Activated CD4-positive, alpha-beta T cell treated with anti-CD3 and anti-CD28 coated beads for 4 hours (primary cell): ENCODE data around the gene RIC8B.
A peak's percentile ranks its signal among the peaks of the same experiment; 100 is the strongest.

Experiments
- DNase-seq, 2 donors: peaks; one replicate each; pipeline ENCODE4 v3.0.0-alpha.2; 2020

RIC8B gene

DNA sequence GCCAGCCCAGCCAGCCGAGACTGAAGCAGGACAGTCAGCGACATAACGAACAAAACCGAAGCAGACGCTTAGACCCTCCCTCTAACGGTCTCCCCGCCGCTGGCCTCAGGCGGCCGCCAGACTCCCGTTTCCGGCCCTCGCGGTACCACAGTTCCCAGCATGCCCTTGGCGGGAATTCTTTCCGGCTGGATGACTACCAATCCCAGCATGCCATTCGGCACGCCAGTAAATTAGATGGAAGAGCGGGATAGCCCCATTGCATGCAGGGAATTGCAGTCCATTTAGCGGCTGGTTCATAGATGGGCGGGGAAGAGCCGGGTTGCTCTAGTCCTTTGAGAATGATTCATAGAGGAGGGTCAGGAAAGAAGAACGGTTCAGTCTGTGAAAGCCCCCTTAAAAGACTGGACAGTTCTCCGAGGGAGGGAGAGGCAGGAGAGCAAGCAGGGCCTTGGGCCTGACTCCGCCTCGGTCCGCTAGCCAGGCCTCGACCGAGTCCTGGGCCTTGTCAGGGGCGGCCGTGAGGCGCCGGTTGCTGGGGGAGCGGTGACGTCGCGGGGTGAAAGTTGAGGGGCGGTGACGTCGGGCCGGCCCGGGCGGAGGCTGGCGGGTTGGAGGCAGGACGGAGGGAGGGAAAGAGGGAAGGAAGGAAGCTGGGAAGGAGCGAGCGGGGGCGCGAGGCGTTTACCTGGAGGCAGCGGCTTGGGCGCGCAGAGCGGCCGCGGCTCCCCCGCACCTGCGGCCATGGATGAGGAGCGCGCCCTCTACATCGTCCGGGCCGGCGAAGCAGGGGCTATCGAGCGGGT, at the start of gene RIC8B:
Gene RIC8B (plus strand): TSS at position 678 of the 803 bp plus-strand sequence. CDS start 64 bp downstream, at position 742.
- DNase-seq = peak; percentile 80 to 83

GRCh38 chr12:106724934-106725333, 49.5 kb upstream of the RIC8B start:
- DNase-seq = no peak

GRCh38 chr12:106726603-106727202, 47.8 kb upstream of the RIC8B start:
- DNase-seq = peak in 1 of 2 donors; percentile 10

DNA sequence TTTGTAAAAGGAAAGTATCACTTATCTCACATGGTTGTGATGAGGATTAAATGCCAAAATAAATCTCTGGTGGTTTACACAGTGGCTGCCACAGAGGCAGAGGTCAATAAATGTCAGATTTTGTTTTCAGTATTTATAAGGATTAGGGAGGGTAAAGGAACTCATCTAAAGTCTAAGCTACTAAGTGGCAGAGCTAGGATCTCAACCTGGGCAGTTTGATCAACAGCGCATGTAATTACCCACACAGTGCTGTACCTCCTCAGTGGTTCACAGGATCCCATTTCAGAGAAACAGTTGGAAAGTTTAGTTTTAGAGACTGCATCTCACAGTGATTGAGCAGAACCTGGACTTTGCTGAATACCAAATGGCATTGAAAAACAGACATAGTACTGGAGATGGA, 44.9 kb upstream of the RIC8B start:
- DNase-seq = no peak

DNA sequence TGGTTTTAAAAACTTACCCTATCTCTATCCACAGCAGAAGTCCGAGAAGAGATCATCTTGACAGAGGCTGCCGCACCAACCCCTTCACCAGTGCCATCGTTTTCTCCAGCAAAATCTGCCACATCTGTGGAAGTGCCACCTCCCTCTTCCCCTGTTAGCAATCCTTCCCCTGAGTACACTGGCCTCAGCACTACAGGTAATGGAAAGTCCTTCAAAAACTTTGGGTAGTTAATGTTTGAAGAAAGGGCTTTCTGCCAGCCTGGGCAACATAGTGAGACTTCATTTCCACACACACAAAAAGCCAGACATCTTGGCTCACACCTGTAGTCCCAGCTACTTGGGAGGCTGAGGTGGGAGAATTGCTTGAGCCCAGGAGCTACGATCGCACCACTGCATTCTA, 41.6 kb upstream of the RIC8B start:
- no peak for DNase-seq

- no peak for DNase-seq
Observed at GRCh38 chr12:106733660-106734059, 40.8 kb upstream of the RIC8B start.

GRCh38 chr12:106736051-106736957, 38.2 kb upstream of the RIC8B start:
- DNase-seq = no peak

- no peak for DNase-seq
Observed at GRCh38 chr12:106739318-106739717, 35.2 kb upstream of the RIC8B start.

DNA sequence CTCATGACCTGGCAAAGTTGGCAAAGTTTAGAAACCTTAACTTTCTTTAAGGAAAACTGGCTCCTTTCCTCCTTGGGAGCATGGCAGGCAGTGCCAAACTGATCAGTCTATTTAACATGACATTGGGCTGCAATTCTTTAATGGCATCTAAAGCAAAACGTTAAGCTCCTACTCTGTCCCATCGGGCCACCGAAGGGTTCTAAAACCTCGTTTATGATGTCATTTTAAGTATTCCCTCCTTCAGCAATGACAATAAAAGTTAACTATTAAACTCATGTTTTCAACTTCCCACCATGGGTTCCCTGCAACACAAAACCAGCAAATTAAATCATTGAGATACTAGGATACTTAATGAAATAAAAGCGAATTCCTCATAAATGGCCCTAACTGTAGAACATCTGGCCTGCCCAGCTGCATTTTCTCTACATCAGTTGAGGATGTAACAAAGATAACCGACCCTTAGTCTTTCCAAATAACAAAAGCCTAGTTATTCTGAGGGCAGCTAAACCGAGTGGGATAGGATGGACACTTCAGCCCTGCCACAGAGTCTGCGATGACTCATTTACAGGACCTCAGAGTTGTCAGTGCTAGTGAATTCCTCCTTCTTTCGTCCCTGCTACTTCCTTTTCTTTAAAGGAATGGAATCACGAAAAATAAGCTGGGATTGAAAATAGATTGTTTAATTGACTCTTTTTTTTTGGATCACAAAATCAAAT, 34.5 kb upstream of the RIC8B start:
- no peak for DNase-seq

DNA sequence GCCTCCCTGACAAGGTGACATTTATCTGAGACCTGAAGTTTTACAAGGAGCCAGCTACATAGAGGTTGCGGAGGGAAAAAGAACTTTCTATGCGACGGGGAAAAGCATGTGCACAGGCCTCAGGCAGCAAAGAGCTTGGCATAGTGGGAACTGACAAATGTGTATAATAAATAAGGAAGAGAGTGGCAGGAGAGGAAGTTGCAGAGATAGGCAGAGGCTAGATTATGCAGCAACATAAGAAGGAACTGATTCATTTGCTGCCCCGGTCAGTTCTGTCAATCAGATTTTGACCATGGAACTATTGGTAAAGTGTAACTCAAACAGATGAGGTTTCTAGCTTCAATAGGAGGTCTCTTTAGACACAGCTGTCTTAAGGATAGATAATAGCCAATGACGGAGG, 33.7 kb upstream of the RIC8B start:
- DNase-seq = no peak

DNA sequence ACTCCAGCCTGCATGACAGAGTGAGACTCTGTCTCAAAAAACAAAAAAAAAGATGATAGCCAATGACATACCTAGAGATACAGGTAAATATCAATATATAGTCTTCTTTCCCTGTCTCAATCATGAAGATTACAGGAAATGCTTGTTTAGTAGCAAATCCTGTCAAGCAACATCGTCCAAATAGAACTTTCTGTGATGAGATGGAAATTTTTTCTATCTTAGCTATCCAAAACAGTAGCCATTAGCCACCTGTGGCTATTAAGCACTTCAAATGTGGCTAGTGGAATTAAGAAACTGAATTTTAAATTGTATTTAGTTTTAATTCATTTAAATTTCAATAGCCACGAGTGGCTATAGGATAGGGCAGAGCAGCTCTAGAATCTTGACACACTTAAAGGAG, 33.2 kb upstream of the RIC8B start:
- DNase-seq = no peak

- DNase-seq = no peak
Observed at GRCh38 chr12:106743270-106743988, 31.1 kb upstream of the RIC8B start.

DNA sequence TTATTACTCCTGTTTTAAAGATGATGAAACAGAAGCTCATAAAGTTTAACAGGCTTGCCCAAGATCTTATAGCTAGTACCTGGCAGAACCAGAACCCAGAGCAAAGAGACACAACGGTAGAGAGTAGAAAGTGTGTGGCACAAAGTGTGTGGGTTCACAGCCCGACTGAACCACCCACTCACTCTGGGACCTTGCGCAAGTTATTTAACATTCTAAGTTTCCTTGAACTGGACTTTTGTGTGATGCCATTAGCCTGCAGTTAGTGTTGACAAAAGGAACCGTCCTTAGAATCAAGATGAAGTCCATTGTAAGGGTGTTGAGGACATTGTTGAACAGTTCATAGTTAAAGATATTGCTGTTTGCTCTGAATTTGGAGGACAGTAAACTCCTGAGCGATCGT, 29.9 kb upstream of the RIC8B start:
- DNase-seq = no peak

DNA sequence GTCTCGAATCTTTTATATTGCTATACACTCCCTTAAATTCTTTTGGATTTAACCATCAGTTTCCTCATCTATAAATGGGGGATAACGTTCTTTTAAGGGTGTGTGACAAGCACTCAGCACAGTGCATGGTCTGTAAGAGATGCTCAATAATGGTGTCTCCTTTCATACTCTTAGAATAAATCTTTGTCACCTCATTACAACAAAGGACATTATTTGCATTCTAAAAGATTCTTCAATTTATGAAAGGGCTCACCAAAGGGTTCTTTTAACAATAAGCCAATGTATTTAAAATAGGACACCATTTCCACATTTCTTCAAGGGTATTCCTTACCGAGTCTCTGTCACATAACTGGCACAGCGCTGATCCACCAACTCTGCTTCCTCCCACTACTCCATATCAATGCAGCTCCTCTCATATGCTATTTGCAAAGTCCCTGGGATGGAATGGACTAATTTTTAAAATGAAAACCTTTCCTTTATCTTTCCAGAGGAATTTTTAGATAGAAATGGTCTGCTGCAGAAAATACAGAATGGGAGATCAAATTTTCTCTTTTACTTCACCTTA, 29.2 kb upstream of the RIC8B start:
- DNase-seq = no peak

DNA sequence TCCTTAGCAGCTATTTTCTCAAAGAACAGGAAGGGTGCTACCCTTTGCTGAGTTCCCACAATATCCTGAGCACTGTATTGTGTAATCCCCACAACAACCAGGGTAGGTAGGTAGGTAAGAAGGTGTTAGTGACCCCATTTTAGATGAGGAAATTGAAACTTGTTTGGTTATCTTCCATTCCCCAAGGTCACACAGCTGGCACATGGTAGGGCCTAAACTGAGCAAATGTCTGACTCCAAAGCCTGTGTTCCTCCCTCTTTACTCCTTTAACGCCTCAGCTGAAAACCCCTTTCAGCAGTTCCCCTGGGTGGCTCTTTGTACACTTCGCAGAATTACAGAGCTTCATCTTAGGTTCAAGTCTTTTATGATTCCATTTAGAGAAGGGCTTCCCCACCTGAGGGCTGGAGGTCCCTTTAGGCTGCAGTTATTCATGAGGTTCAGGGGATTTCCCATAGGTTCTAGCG, 26.5 kb upstream of the RIC8B start:
- DNase-seq = peak; percentile 20 to 29

DNA sequence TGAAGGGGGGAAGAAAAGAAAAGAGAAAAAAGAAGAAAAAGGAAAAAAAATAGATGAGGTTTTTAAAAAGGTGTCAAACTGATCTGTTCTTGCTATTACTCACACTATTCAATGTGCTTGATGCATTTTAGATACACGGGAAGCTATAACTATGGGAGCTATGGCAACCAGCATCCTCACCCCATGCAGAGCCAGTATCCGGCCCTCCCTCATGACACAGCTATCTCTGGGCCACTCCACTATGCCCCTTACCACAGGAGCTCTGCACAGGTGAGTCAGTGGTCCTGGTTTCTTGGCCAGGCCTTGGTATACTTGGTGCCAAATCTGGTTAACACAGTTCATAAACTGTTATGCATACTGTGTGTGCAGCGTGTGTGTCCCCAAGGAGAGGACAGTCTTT, 24.0 kb upstream of the RIC8B start:
- no peak for DNase-seq

DNA sequence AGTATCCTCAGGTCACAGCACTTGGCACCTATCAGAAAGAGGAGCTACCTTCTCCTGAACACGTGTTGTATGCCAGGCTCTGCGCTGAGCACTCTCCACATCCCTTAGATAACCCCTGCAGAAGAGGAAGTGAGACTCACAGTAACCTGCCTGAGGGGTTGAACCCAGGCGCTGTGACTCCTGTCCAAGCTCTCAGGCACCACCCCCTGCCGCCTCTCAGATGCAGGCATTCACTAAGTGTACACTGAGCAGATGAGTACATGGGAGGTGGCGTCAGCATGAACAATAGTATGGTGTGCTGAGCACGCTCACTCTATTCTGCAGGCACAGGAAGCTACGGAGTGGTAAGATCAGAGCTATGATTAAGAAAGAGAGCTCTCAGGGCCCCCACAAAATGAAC, 21.0 kb upstream of the RIC8B start:
- peak; percentile 41 to 57 for DNase-seq

DNA sequence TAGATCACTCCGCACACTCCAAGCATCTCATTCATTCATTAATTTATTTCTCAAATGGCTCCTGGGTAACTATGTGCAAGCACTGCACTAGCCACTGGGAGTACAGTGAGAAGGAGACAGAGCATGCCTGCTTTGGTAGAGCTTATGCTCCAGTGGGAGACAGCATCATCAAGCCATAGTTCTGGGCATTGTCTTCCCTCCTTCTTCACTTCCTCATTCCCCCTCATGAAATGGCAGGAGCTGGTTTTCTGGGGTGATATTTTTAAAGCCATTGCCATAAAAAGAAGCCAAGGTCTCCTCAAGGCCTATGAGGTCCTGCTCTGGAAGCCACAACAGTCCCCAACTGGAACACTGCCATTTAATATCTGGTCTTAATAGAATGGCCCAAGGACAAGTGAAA, 20.2 kb upstream of the RIC8B start:
- no peak for DNase-seq

DNA sequence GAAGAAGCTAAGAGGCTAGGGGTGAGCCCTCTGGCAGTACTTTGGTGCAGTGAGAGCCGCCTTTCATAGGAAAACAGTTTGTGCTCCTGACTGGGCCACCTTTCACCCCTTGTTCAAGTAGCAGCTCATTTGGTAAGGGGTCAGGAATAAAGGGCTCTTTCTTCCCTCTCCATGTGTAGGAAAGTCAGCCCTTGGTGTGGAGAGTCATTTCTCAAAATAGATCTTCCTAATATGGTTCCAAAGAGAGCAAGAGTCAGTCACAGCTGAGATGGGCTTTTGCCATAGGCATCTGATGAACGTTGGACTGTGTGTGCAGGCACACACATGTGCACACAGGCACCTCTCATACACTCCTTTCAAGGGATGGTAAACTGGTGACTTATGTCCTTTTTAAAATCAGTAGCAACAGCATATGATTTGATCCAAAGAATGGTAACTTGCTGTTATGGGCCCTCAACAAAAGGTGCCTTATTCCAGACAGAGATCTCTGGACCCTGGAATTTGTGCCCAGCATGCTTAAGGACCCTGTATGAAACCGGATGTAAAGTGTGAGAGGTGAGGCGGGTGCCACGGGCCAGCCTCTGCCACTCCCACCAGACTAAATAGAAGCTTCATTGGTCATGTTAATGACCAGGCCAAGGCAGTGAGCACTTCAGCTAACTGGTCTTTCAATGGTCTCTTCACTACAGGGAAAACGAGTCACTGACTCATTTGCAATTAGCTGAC, 16.7 kb upstream of the RIC8B start:
- DNase-seq = no peak

DNA sequence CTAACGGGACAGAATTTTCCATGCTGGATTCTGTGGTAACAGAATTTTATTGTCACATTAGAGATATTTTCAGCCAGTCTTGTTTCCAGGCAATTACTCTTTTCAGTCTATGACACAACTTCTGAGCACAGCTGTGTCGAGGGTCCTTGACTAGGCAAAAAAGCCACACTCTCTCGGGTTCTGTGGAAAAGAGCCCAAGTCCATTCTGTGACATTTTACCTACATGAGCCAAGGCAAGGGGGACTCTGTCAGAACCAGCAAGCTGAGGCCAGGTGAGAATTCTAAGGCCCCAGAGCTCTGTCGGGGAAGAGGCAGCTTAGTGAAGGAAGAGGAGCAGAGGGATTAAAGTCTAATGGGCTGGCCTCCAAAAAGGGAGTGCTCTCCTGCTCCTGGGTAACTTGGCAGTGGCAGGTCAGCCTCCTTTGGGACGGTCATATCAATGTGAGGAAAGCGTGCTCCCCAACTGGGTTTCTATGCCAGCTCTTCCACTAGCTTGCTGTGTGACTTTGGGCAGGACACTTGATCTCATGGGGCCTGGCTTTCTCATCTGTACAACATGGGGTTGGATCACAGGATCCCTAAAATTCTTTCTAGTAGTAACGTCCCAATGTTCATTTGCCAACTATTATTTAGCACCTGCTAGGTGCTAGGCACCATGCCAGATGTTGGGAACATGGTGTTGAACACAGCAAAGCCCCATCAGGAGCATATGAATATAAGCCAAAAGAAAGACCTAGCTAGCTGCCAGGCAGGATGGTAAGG, 16.0 kb upstream of the RIC8B start:
- no peak for DNase-seq
